GM03348 (cell line): ENCODE results near the gene GGPS1.
A peak's percentile ranks its signal among the peaks of the same experiment; 100 is the strongest.
"Not testable (repeated sequence)": the region's sequence is repeated elsewhere in the genome, so short reads cannot be mapped to it uniquely, and the experiment has no call there.

Source experiments
- DNase-seq: peaks from one replicate; pipeline ENCODE4 v3.0.0; 2012; ENCODE audit warnings: low spot score

The GGPS1 gene

GRCh38 chr1:235304549-235305451 lies 23.6 kb upstream of the GGPS1 start:
- DNase-seq = no peak

- peak; percentile 39 for DNase-seq
These were observed 20.9 kb upstream of the GGPS1 start for GRCh38 chr1:235307158-235308124.

- not testable (repeated sequence) for DNase-seq
These were observed 19.2 kb upstream of the GGPS1 start for GRCh38 chr1:235309206-235309605.

- no peak for DNase-seq
These were observed 15.1 kb upstream of the GGPS1 start for GRCh38 chr1:235313262-235313661.

- DNase-seq = no peak
These were observed 14.3 kb upstream of the GGPS1 start for GRCh38 chr1:235313931-235314678.

- no peak for DNase-seq
These were observed 13.2 kb upstream of the GGPS1 start for GRCh38 chr1:235315173-235315572.

- DNase-seq = no peak
These were observed 12.6 kb upstream of the GGPS1 start for GRCh38 chr1:235315735-235316134.

GRCh38 chr1:235317168-235317567 lies 11.2 kb upstream of the GGPS1 start:
- DNase-seq = peak; percentile 32

GRCh38 chr1:235319255-235319654 lies 9.1 kb upstream of the GGPS1 start:
- DNase-seq = no peak

- no peak for DNase-seq
These were observed 7.7 kb upstream of the GGPS1 start for GRCh38 chr1:235320521-235321179.

GRCh38 chr1:235324296-235324695 lies 4.1 kb upstream of the GGPS1 start:
- DNase-seq = no peak

- no peak for DNase-seq
These were observed 3.2 kb upstream of the GGPS1 start for GRCh38 chr1:235325139-235325538.

- no peak for DNase-seq
These were observed 2.5 kb upstream of the GGPS1 start for GRCh38 chr1:235325854-235326253.

- peak; percentile 55 for DNase-seq
These were observed 1.4 kb upstream of the GGPS1 start for GRCh38 chr1:235326719-235327558.

GRCh38 chr1:235327559-235328270 lies 655 bp upstream of the GGPS1 start, which contains the start of gene ARID4B:
Gene ARID4B, minus strand, starts transcription at chr1:235328179. Its CDS starts 1,260 bp downstream, at chr1:235326919.
- DNase-seq = peak; percentile 95

GRCh38 chr1:235329139-235329902 lies 951 bp downstream of the GGPS1 start:
- DNase-seq = peak; percentile 22

GRCh38 chr1:235330918-235331285 lies 2.5 kb downstream of the GGPS1 start:
- DNase-seq = no peak

GRCh38 chr1:235331401-235331800 lies 3.0 kb downstream of the GGPS1 start:
- no peak for DNase-seq

- DNase-seq = no peak
These were observed 8.5 kb downstream of the GGPS1 start for GRCh38 chr1:235336903-235337302.
